Measurements from ENCODE around the gene SIGLEC11. TPM values are rescaled to one million over a fixed set of nuclear protein-coding genes. Genes with fewer than 3 reads are reported as not detected.

Gene SIGLEC11
- total and polyA plus RNA-seq, 2 of the 13 experiments (the other 11 are each of a cell fraction or from before 2014, with no cell fraction given) = not detected

- TF ChIP-seq CTCF (CRISPR knock-in tag; IDR thresholded peaks at IDR 0.05) (peak; percentile 60), HIVEP1 (CRISPR knock-in tag; IDR thresholded peaks at IDR 0.05) (no peak)
These were observed 47.6 kb upstream of the SIGLEC11 start (continued) for GRCh38 chr19:50008532-50008931.

GRCh38 chr19:50007947-50008346 is 47.0 kb upstream of the SIGLEC11 start:
- WGBS (ENCODE audit: low lambda C conversion rate) = 100% methylated on average over 2 of the region's 2 CpGs
- no peak overlapping the region for H3K4me2 ChIP-seq (ENCODE audit: low read depth, low read length)
- H3K4me1 ChIP-seq (ENCODE audit: insufficient read depth, low read length) = no peaks in the 10 kb centered on the region
- peaks cover 17 to 59% of the 10 kb centered on the region in 2 experiments for H3K36me3 ChIP-seq (replicated peaks in 1 of 2; ENCODE audit: control insufficient read depth in 1 of 2, insufficient read depth in 2 of 2, low read length in 2 of 2)
- H3K4me3 ChIP-seq (replicated peaks in 1 of 3; ENCODE audit: insufficient read depth in 1 of 3, low read depth in 2 of 3, low read length in 3 of 3) = no peak overlapping the region
- H3K79me2 ChIP-seq (ENCODE audit: insufficient read depth, low read length) = no peaks in the 10 kb centered on the region
- intact Hi-C loops (cut with micrococcal nuclease; ENCODE audit: unreplicated experiment) (no loop called here), in situ Hi-C loops (cut with HindIII; ENCODE audit: extremely low pct_ligation_motif_present, low pct_unique_long_range_greater_than_20kb) (no loop called here)
- no peak for FAIRE-seq
- BruUV-seq (replicated peaks) = no TSS peak
- H4K20me1 ChIP-seq (ENCODE audit: insufficient read depth, low read length) = no peaks in the 10 kb centered on the region
- H2AFZ ChIP-seq (ENCODE audit: low read length) = no peak overlapping the region
- no peak overlapping the region for H3K9ac ChIP-seq (ENCODE audit: insufficient read depth, low read depth, low read length)
- POLR2A ChIA-PET = no interaction called here
- no peaks in the 10 kb centered on the region for H3K9me3 ChIP-seq (ENCODE audit: low read length)
- CTCF ChIA-PET (ENCODE audit: low intra/inter-chr PET ratio, low total read pairs) = no interaction called here
- H3K27ac ChIP-seq (ENCODE audit: extremely low read length, insufficient read depth, low read length) = no peak overlapping the region
- DNase-seq (ENCODE audit: low spot score) = no peak
- no peaks in the 10 kb centered on the region for H3K27me3 ChIP-seq (ENCODE audit: control insufficient read depth in 1 of 2, insufficient read depth in 2 of 2, low read length in 2 of 2)
- ATAC-seq = no peak
- TF ChIP-seq IRF1 (CRISPR knock-in tag; IDR thresholded peaks at IDR 0.05; ENCODE audit: low read depth) (no peak), ZNF768 (CRISPR knock-in tag; IDR thresholded peaks at IDR 0.05) (no peak), ZNF616 (CRISPR knock-in tag; IDR thresholded peaks at IDR 0.05; ENCODE audit: low read depth) (no peak), ZNF430 (CRISPR knock-in tag; IDR thresholded peaks at IDR 0.05) (no peak), SRSF9 (IDR thresholded peaks at IDR 0.05; ENCODE audit: borderline replicate concordance, insufficient read depth, low read depth, low read length, poor library complexity, severe bottlenecking) (no peak), HNRNPH1 (optimal IDR thresholded peaks at IDR 0.05; ENCODE audit: low read depth, low read length) (no peak), KDM5A (IDR thresholded peaks at IDR 0.05; ENCODE audit: borderline replicate concordance, low read length) (no peak), HOMEZ (CRISPR knock-in tag; IDR thresholded peaks at IDR 0.05; ENCODE audit: low read depth) (no peak), TIGD3 (CRISPR knock-in tag; IDR thresholded peaks at IDR 0.05; ENCODE audit: borderline replicate concordance) (no peak)
- TF ChIP-seq, protein P1, sequence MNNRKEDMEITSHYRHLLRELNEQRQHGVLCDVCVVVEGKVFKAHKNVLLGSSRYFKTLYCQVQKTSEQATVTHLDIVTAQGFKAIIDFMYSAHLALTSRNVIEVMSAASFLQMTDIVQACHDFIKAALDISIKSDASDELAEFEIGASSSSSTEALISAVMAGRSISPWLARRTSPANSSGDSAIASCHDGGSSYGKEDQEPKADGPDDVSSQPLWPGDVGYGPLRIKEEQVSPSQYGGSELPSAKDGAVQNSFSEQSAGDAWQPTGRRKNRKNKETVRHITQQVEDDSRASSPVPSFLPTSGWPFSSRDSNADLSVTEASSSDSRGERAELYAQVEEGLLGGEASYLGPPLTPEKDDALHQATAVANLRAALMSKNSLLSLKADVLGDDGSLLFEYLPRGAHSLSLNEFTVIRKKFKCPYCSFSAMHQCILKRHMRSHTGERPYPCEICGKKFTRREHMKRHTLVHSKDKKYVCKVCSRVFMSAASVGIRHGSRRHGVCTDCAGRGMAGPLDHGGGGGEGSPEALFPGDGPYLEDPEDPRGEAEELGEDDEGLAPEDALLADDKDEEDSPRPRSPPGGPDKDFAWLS (CRISPR knock-in tag; IDR thresholded peaks at IDR 0.05; ENCODE audit: borderline replicate concordance) = no peak
- TF ChIP-seq, protein P2, sequence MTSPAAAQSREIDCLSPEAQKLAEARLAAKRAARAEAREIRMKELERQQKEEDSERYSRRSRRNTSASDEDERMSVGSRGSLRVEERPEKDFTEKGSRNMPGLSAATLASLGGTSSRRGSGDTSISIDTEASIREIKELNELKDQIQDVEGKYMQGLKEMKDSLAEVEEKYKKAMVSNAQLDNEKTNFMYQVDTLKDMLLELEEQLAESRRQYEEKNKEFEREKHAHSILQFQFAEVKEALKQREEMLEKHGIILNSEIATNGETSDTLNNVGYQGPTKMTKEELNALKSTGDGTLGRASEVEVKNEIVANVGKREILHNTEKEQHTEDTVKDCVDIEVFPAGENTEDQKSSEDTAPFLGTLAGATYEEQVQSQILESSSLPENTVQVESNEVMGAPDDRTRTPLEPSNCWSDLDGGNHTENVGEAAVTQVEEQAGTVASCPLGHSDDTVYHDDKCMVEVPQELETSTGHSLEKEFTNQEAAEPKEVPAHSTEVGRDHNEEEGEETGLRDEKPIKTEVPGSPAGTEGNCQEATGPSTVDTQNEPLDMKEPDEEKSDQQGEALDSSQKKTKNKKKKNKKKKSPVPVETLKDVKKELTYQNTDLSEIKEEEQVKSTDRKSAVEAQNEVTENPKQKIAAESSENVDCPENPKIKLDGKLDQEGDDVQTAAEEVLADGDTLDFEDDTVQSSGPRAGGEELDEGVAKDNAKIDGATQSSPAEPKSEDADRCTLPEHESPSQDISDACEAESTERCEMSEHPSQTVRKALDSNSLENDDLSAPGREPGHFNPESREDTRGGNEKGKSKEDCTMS (CRISPR knock-in tag; conservative IDR thresholded peaks at IDR 0.05) = no peak
